Measurements from ENCODE around the gene CASP4.

DNA sequence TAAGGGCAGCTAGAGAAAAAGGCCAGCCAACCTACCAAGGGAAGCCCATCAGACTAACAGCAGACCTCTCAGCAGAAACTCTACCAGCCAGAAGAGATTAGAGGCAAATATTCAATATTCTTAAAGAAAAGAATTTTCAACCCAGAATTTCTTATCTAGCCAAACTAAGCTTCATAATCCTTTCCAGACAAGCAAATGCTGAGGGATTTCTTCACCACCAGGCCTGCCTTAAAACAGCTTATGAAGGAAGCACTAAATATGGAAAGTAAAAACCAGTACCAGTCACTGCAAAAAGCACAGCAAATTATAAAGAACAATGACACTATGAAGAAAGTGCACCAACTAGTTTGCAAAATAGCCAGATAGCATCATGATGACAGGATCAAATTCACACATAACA is 39.6 kb downstream of the CASP4 start:
- TF ChIP-seq, protein P1, sequence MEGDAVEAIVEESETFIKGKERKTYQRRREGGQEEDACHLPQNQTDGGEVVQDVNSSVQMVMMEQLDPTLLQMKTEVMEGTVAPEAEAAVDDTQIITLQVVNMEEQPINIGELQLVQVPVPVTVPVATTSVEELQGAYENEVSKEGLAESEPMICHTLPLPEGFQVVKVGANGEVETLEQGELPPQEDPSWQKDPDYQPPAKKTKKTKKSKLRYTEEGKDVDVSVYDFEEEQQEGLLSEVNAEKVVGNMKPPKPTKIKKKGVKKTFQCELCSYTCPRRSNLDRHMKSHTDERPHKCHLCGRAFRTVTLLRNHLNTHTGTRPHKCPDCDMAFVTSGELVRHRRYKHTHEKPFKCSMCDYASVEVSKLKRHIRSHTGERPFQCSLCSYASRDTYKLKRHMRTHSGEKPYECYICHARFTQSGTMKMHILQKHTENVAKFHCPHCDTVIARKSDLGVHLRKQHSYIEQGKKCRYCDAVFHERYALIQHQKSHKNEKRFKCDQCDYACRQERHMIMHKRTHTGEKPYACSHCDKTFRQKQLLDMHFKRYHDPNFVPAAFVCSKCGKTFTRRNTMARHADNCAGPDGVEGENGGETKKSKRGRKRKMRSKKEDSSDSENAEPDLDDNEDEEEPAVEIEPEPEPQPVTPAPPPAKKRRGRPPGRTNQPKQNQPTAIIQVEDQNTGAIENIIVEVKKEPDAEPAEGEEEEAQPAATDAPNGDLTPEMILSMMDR (IDR thresholded peaks at IDR 0.05; ENCODE audit: low read depth, low read length, poor library complexity, severe bottlenecking): no peak
- TF ChIP-seq EZH2phosphoT487 (IDR thresholded peaks at IDR 0.05; ENCODE audit: borderline replicate concordance, low read length): no peak
